Peyer's patch (tissue), 4 donors: Measurements from ENCODE around the gene TSSC4.

Source experiments
- POLR2A ChIP-seq, 2 donors: fragments of 450-650 bp; IDR thresholded peaks; one replicate each; pipeline ENCODE4 v1.5.1; 2017; ENCODE audit warnings: antibody characterized with exemption in 2 of 2, mild to moderate bottlenecking in 2 of 2, moderate library complexity in 2 of 2
- TF ChIP-seq, protein P1 (sequence below), 6 experiments: fragments of 450-650 bp in 4 of 6; fragments of 200-600 bp in 2 of 6; sonication (generic) in 1 of 6; IDR thresholded peaks; one replicate each; pipeline ENCODE4 v1.5.1; 2017 to 2019; ENCODE audit warnings: antibody characterized with exemption in 6 of 6, mild to moderate bottlenecking in 3 of 6, moderate library complexity in 1 of 6

- TF ChIP-seq, protein P1, sequence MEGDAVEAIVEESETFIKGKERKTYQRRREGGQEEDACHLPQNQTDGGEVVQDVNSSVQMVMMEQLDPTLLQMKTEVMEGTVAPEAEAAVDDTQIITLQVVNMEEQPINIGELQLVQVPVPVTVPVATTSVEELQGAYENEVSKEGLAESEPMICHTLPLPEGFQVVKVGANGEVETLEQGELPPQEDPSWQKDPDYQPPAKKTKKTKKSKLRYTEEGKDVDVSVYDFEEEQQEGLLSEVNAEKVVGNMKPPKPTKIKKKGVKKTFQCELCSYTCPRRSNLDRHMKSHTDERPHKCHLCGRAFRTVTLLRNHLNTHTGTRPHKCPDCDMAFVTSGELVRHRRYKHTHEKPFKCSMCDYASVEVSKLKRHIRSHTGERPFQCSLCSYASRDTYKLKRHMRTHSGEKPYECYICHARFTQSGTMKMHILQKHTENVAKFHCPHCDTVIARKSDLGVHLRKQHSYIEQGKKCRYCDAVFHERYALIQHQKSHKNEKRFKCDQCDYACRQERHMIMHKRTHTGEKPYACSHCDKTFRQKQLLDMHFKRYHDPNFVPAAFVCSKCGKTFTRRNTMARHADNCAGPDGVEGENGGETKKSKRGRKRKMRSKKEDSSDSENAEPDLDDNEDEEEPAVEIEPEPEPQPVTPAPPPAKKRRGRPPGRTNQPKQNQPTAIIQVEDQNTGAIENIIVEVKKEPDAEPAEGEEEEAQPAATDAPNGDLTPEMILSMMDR (IDR thresholded peaks at IDR 0.05): no peak
- TF ChIP-seq POLR2A (IDR thresholded peaks at IDR 0.05): no peak
These were observed 43.3 kb upstream of the TSSC4 start for GRCh38 chr11:2357246-2357645.
